Trophoblast cell (in vitro differentiated cells and primary cell): ENCODE data around the gene UPK3BL1. TPM values are rescaled to one million over a fixed set of nuclear protein-coding genes. Genes with fewer than 3 reads are reported as not detected.
"Not testable (repeated sequence)": the region's sequence is repeated elsewhere in the genome, so short reads cannot be mapped to it uniquely, and the experiment has no call there.

ENCODE experiments used
- DNase-seq, 2 donors: peaks; one replicate each; pipeline ENCODE4 v3.0.0-alpha.2; 2016
- H2AFZ ChIP-seq: 2 replicates; pipeline ENCODE4 v1.6.1; 2013; ENCODE audit warnings: low read length, moderate library complexity, mild to moderate bottlenecking; ENCODE audit not compliant: insufficient read depth, poor library complexity
- H2AK5ac ChIP-seq: 2 replicates; pipeline ENCODE4 v1.6.1; 2013; ENCODE audit warnings: mild to moderate bottlenecking, low read length
- H2BK120ac ChIP-seq: 2 replicates; pipeline ENCODE4 v1.6.1; 2013; ENCODE audit warnings: low read length, mild to moderate bottlenecking, moderate library complexity; ENCODE audit not compliant: insufficient read depth, poor library complexity
- H2BK12ac ChIP-seq: 2 replicates; pipeline ENCODE4 v1.6.1; 2013; ENCODE audit warnings: mild to moderate bottlenecking, low read length, moderate library complexity
- H2BK5ac ChIP-seq: 2 replicates; pipeline ENCODE4 v1.6.1; 2013; ENCODE audit warnings: low read length, low read depth, moderate library complexity, mild to moderate bottlenecking; ENCODE audit not compliant: poor library complexity
- H3K14ac ChIP-seq: 2 replicates; pipeline ENCODE4 v1.6.1; 2013; ENCODE audit warnings: mild to moderate bottlenecking, low read length
- H3K18ac ChIP-seq: 2 replicates; pipeline ENCODE4 v1.6.1; 2013; ENCODE audit warnings: mild to moderate bottlenecking, low read length
- H3K23ac ChIP-seq: 2 replicates; pipeline ENCODE4 v1.6.1; 2013; ENCODE audit warnings: low read length
- H3K27ac ChIP-seq: 2 replicates; pipeline ENCODE4 v1.5.1; 2013; ENCODE audit warnings: low read depth, mild to moderate bottlenecking, inconsistent platforms, low read length, moderate library complexity
- H3K27me3 ChIP-seq: 2 replicates; pipeline ENCODE4 v1.6.1; 2013; ENCODE audit warnings: inconsistent platforms, mild to moderate bottlenecking, low read length, moderate library complexity; ENCODE audit not compliant: insufficient read depth
- H3K36me3 ChIP-seq, 2 experiments: 1 replicate in 1 of 2; 2 replicates in 1 of 2; pipeline ENCODE4 v1.6.1; 2013; ENCODE audit warnings: low read length in 2 of 2, mild to moderate bottlenecking in 2 of 2, moderate library complexity in 1 of 2; ENCODE audit not compliant: insufficient read depth in 2 of 2, control insufficient read depth in 1 of 2
- H3K4ac ChIP-seq: 2 replicates; pipeline ENCODE4 v1.6.1; 2013; ENCODE audit warnings: low read depth, mild to moderate bottlenecking, low read length, moderate library complexity
- H3K4me1 ChIP-seq, 2 experiments: 1 replicate in 1 of 2; 2 replicates in 1 of 2; pipeline ENCODE4 v1.6.1; 2013; ENCODE audit warnings: low read length in 2 of 2, mild to moderate bottlenecking in 2 of 2, moderate library complexity in 1 of 2; ENCODE audit not compliant: insufficient read depth in 2 of 2, control insufficient read depth in 1 of 2
- H3K4me2 ChIP-seq: 2 replicates; pipeline ENCODE4 v1.6.1; 2013; ENCODE audit warnings: inconsistent platforms, mild to moderate bottlenecking, low read length, moderate library complexity
- H3K4me3 ChIP-seq: 2 replicates; pipeline ENCODE4 v1.5.1; 2013; ENCODE audit warnings: mild to moderate bottlenecking, low read depth, low read length, inconsistent platforms
- H3K79me1 ChIP-seq: one replicate; pipeline ENCODE4 v1.6.1; 2013; ENCODE audit warnings: low read length
- H3K79me2 ChIP-seq: 2 replicates; pipeline ENCODE4 v1.6.1; 2013; ENCODE audit warnings: low read length, mild to moderate bottlenecking; ENCODE audit not compliant: control insufficient read depth, insufficient read depth, poor library complexity
- H3K9ac ChIP-seq: 2 replicates; pipeline ENCODE4 v1.6.1; 2013; ENCODE audit warnings: mild to moderate bottlenecking, low read length
- H3K9me3 ChIP-seq: 2 replicates; pipeline ENCODE4 v1.6.1; 2013; ENCODE audit warnings: low read depth, mild to moderate bottlenecking, control low read depth, inconsistent platforms, low read length; ENCODE audit not compliant: insufficient read depth
- H4K12ac ChIP-seq: 2 replicates; pipeline ENCODE4 v1.6.1; 2013; ENCODE audit warnings: low read depth, mild to moderate bottlenecking, low read length, moderate library complexity
- H4K8ac ChIP-seq: 2 replicates; pipeline ENCODE4 v1.6.1; 2013; ENCODE audit warnings: low read depth, mild to moderate bottlenecking, low read length, moderate library complexity
- H4K91ac ChIP-seq: one replicate; pipeline ENCODE4 v1.6.1; 2013; ENCODE audit warnings: low read depth, mild to moderate bottlenecking, low read length, moderate library complexity
- WGBS: extraction: QIAGEN DNeasy Blood & Tissue Kit; methylation state at CpG from one replicate; pipeline ENCODE4 v1.1.7; 2013; ENCODE audit warnings: missing lambda C conversion rate; ENCODE audit not compliant: insufficient read length, insufficient coverage; ENCODE audit errors: extremely low coverage; 5-methylcytosine and 5-hydroxymethylcytosine counted together
- polyA plus RNA-seq: library from polyadenylated mRNA; stranded (reverse); fragments of 200-250 nt; gene quantifications from 2 replicates; pipeline ENCODE4 v1.2.3, GENCODE V29; 2013

The UPK3BL1 gene
- 7.1 and 7.6 TPM in 2 replicates for polyA plus RNA-seq

- not testable (repeated sequence) for H2AK5ac ChIP-seq, H3K79me2 ChIP-seq, H3K36me3 ChIP-seq, H3K14ac ChIP-seq, H3K23ac ChIP-seq, H2AFZ ChIP-seq, H3K9ac ChIP-seq, H3K18ac ChIP-seq, H3K27ac ChIP-seq, DNase-seq, H2BK5ac ChIP-seq, H3K4me3 ChIP-seq, H4K12ac ChIP-seq, H4K91ac ChIP-seq, H3K4ac ChIP-seq, H3K27me3 ChIP-seq, H4K8ac ChIP-seq, H3K4me2 ChIP-seq, H3K9me3 ChIP-seq, H2BK120ac ChIP-seq, H3K4me1 ChIP-seq, H2BK12ac ChIP-seq, H3K79me1 ChIP-seq
- no CpG with 5 or more reads among the region's 9 CpGs for WGBS
These were observed at the start of gene UPK3BL1 for GRCh38 chr7:102642691-102643090. Gene UPK3BL1, minus strand, starts transcription at chr7:102642791. Its CDS starts 50 bp downstream, at chr7:102642741.

DNA sequence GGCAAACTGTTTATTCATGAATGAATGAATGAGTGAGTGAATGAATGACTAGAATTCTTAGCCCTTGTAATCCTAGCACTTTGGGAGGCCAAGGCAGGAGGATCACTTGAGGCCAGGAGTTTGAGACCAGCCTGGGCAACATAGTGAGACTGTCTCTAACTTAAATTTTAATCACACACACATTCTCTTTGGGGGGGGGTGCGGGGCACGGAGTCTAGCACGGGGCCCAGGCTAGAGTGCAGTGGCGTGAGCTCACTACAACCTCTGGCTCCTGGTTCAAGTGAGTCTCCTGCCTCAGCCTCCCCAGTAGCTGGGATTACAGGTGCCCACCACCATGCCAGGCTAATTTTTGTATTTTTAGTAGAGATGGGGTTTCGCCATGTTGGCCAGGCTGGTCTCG lies 48.0 kb upstream of the UPK3BL1 start:
- not testable (repeated sequence) for H3K27ac ChIP-seq, H3K27me3 ChIP-seq, H4K91ac ChIP-seq, H3K18ac ChIP-seq, H3K4ac ChIP-seq, H3K79me2 ChIP-seq, H3K4me2 ChIP-seq, H3K9ac ChIP-seq, H2BK120ac ChIP-seq, H2BK12ac ChIP-seq, H3K23ac ChIP-seq, H3K4me1 ChIP-seq, H3K4me3 ChIP-seq, H3K14ac ChIP-seq, H4K8ac ChIP-seq, H4K12ac ChIP-seq, H2AFZ ChIP-seq, H2BK5ac ChIP-seq, H3K36me3 ChIP-seq, H3K79me1 ChIP-seq, H3K9me3 ChIP-seq, H2AK5ac ChIP-seq, DNase-seq
- WGBS: no CpG with 5 or more reads among the region's 6 CpGs

DNA sequence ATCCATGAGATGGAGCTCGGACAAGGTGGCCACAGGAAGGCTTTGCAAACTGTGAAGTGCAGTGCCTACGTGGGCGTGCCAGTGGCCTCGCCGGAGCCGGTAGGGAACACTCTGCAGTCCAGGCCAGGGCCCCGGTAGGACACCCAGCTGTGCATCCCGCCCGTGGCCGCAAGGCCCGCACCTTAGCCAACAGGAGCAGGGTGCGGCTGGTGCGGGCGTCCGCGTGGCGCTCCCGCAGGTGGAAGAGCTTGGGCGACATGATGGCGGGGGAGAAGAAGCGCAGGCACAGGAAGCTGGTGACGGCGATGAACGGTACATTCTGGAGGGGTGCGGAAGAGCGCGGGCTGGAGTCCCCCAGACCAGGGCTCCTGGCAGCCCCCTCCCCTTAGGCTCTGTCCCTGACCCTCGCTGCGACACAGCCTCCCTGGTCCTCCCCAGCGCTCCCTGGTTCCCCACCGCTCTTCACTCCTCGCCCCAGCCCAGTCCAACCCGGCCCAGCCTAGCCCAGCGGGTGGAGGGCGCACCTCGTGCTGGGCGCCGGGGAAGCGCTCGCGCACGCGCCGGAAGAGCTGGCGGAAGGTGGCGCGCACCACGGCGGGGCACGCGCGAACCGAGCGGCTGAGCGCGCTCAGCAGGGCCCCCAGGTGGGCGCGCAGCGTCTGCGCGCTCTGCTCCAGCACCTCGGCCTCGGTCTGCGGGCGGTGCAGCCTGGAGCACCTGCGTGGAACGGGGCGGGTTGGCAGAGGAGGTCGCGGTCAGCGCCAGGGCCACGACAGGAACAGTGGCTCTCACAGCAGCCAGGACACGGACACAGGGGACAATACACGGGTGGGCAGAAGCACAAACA lies 47.1 kb upstream of the UPK3BL1 start:
- H3K9me3 ChIP-seq, H3K27ac ChIP-seq: not testable (repeated sequence)
- WGBS: no CpG with 5 or more reads among the region's 74 CpGs

GRCh38 chr7:102688299-102689036 lies 45.9 kb upstream of the UPK3BL1 start:
- H3K9ac ChIP-seq, H2BK5ac ChIP-seq, H3K4me3 ChIP-seq, DNase-seq, H3K23ac ChIP-seq, H4K91ac ChIP-seq, H4K12ac ChIP-seq, H2BK12ac ChIP-seq, H3K36me3 ChIP-seq, H2BK120ac ChIP-seq, H3K79me2 ChIP-seq, H3K14ac ChIP-seq, H3K27ac ChIP-seq, H2AK5ac ChIP-seq, H4K8ac ChIP-seq, H2AFZ ChIP-seq, H3K27me3 ChIP-seq, H3K18ac ChIP-seq, H3K4me2 ChIP-seq, H3K79me1 ChIP-seq, H3K4me1 ChIP-seq, H3K9me3 ChIP-seq, H3K4ac ChIP-seq: not testable (repeated sequence)
- WGBS: no CpG with 5 or more reads among the region's 37 CpGs

More for the DNA sequence above, 47.1 kb upstream of the UPK3BL1 start:
- not testable (repeated sequence) for H3K14ac ChIP-seq, H3K4me2 ChIP-seq, H3K36me3 ChIP-seq, H3K79me2 ChIP-seq, H4K12ac ChIP-seq, H3K27me3 ChIP-seq, H4K91ac ChIP-seq, H3K4me3 ChIP-seq, H3K23ac ChIP-seq, H3K18ac ChIP-seq, H2BK5ac ChIP-seq, H3K4ac ChIP-seq, H4K8ac ChIP-seq, H2BK120ac ChIP-seq, H2BK12ac ChIP-seq, H2AFZ ChIP-seq, H3K9ac ChIP-seq, H2AK5ac ChIP-seq, H3K4me1 ChIP-seq, H3K79me1 ChIP-seq
- DNase-seq: peak in 1 of 2 donors; percentile 19
